ENCODE results near the gene ADAT2.

GRCh38 chr6:143485967-143486366 is 35.5 kb upstream of the ADAT2 start:
- TF ChIP-seq GATA2 (IDR thresholded peaks at IDR 0.05; ENCODE audit: low read depth, low read length) (no peak), GATA3 (IDR thresholded peaks at IDR 0.05; ENCODE audit: low read depth, low read length) (no peak)
